ENCODE measurements around the gene TMEM120B.
A peak's percentile ranks its signal among the peaks of the same experiment; 100 is the strongest.
"Not testable (repeated sequence)": the region's sequence is repeated elsewhere in the genome, so short reads cannot be mapped to it uniquely, and the experiment has no call there.

Gene TMEM120B

GRCh38 chr12:121748571-121749265 is 36.2 kb downstream of the TMEM120B start:
- no peak for DNase-seq

GRCh38 chr12:121749267-121749666 is 36.7 kb downstream of the TMEM120B start:
- no peak for DNase-seq

DNA sequence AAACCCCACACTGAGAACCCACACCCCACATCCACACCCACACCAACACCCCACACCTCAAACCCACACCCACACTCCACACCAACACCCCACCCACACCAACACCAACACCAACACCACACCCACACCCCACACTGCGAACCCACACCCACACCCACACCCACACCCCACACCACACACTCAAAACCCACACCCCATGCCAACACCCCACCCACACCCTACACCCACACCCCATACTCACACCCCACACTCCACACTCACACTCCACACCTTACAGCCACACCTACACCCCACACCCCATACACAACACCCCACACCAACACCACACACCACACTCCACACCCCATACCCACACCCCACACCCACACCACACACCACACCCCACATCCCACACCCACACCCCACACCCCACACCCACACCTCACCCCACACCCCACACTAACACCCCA is 38.0 kb downstream of the TMEM120B start:
- no peak for DNase-seq

DNA sequence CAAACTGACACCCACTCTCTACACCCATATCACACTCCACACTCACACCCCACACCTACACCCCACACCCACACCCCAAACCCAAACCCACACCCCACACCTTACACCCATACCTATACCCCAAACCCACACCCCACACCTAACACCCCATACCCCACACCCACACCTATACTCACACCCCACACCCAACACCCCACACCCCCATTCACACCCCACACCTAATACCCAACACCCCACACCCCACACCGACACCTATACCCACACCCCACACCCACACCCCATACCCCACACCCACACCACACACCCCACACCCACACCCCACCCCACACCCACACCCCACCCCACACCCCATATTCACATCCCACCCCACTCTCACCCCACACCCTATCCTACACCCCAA is 38.5 kb downstream of the TMEM120B start:
- DNase-seq, result no peak

DNA sequence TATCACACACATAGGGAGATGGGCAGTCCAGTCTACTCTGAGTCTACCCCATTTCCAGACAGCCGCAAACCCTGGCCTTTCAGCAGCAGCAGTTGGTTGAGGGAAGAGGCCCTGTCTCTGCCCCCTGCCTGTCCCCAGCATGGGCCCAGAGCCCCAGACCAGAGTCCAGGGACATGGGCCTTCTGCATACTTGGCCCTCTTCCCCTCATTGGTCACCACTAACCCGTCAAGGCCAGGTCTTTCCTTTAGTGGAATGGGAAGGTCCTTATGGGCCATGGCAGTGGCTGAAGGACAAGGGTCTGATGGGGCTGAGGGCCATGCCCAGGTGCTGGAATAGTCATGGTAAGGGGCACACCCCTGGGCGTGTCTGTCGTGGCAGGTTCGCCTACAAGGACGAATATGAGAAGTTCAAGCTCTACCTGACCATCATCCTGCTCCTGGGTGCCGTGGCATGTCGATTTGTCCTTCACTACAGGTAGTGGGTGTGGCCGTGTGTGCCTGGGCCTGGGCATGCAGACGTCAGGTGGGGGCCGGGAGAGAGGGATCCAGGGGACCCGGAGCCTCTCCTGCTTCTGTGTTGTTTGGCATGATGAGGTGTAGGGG is 39.3 kb downstream of the TMEM120B start:
- no peak for DNase-seq

GRCh38 chr12:121753844-121754264 is 41.3 kb downstream of the TMEM120B start:
- no peak for DNase-seq

DNA sequence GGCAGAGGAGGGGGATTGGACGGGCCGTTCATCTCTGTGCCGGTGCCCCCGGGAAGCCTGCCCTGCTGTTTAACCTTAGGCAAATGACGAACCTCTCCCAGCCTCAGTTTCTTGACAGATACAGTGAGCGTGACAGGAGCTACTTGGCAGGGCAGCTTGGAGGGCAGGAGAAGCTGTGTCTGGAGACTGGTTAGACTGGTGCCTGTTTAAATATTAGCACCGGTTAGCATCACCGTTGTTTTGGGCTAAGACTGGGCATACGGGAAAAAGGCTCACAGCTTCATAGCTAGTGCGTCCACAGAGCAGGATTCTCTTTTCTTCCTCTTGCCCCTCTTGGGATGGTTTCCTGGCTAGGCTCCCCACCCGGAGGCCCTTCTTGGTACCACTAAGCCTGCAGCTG is 42.3 kb downstream of the TMEM120B start:
- DNase-seq, result no peak

DNA sequence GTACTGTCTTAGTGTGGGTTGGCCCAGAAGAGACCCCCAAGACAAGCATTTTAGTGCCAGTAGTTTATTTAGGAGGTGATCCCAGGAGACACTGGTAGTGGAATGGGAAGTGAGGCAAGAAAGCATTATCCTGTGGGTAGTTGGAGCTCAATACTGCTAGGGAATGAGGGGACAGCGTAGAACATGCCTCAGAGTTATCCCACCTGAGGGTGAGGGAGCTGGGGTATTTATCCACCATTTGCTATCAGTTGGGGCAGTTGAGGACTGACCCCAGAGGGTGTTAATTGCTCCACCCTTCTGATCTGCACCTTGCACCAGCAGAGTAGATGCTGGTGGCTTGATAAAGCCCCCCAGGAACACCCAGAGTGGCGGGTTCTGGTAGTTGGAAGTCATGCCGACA is 43.0 kb downstream of the TMEM120B start:
- DNase-seq, result no peak

GRCh38 chr12:121758536-121758935 is 46.0 kb downstream of the TMEM120B start:
- DNase-seq, result not testable (repeated sequence)

DNA sequence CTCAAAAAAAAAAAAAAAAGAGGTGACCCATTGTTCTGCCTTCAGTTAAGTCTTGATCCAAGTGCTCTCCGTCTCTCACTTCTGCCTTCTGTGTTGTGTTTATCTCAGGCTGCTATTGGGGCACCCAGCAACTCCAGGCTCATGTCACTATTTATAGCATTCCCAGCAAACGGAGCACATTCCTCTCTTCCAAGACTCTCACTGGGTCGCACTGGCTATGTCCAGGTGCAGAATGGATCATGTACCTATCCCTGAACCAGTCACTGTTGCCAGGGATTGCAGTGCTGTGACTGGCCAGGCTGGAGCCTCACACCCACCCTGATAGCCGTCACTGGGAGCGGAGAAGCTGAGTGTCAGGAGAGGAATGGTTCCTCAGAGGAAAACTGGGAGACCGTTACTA is 49.7 kb downstream of the TMEM120B start:
- no peak for DNase-seq

DNA sequence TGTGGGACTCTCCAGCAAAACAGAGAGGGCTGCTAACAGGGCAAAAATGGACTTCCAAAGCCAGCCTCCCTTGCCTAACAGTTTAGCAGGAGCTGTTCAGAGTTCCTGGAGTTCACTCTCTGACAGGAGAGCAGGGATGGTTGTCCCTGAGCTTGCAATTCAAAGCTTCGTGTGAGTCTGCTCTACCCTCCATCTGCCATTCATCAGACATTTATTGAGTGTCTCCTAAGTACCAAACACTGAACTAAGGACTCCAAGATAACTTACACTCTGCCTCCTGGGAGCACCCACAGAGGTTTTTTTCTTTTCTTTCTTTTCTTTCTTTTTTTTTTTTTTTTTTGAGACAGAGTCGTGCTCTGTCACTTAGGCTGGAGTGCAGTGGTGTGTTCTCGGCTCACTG is 52.3 kb downstream of the TMEM120B start:
- no peak for DNase-seq

- DNase-seq, result no peak
Measured at GRCh38 chr12:121765573-121765972, 53.0 kb downstream of the TMEM120B start.

DNA sequence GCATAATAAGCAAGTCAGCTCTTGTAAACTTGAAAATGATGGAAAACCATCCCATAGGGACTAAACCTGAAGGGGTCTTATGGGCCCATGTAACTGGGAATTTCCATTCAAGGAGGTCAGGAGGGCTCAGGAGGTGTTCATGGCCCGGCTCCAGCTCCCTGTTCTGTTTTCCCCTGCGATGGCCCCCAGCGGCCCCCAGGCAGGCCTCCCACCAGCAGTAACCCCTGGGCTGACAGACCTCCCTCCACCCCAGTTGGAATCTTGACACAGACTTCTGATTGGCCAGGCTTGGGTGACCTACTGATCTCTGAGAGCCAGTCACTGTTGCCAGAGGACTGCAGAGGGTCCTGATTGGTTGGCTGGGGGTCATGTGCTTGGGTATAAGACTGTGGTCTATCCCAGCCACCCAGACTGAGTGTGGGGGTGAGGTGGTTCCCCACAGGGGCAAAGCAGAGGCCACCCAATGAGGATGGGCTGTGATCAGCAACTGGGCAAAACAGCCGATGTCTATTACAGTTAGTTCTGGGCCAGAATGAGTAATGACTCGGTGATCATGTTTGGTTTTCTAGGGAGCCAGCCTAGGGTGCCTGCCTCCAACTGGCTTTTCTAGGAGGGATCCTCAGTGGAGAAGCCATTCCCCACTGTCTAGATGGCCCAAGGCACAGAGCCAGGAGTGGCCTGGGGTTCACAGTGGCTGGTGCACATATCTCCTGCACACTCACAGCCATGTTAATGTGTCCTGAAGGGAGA is 53.9 kb downstream of the TMEM120B start:
- no peak for DNase-seq

DNA sequence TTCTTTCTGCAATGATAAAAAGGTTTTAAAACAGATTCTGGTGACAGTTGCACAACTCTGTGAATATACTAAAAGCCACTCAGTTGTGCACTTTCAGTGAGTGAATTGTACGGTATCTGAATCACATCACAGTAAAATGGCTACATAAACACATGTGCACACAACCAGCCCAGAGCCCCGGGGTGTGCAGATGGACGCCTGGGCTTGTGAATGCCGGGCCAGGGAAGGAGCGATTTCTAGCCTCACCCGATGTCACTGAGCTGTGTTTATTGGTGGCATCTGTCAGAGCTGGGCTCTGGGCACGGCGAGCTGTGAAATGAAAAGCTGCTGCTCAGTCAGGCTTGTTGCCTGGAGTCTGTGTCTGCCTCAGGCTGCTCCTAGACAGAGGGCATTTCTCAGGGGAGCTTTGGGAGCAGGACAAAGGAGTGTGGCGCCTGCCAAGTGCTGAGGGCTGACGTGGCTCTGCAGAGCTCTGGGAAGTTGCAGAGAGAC is 55.0 kb downstream of the TMEM120B start:
- DNase-seq, result no peak

DNA sequence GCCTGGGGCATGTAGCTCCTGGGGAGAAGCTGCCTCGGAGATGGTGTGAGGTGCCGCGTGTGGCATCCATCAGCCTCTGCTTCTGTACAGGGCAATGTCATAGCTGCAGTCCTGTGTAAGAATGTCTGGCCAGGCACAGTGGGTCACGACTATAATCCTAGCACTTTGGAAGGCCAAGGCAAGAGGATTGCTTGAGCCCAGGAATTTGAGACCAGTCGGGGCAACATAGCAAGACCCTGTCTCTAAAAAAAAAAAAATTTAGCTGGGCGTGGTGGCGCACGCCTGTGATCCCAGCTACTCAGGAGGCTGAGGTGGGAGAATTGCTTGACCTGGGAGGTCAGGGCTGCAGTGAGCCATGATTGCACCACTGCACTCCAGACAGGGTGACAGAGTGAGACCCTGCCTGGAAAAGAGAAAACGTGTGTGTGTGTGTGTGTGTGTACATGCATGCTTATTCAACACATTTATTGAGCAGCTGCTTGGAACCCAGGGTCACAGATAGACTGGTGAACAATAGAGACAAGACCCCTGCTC is 56.8 kb downstream of the TMEM120B start:
- no peak for DNase-seq

GRCh38 chr12:121769831-121770301 is 57.3 kb downstream of the TMEM120B start:
- DNase-seq, result no peak

DNA sequence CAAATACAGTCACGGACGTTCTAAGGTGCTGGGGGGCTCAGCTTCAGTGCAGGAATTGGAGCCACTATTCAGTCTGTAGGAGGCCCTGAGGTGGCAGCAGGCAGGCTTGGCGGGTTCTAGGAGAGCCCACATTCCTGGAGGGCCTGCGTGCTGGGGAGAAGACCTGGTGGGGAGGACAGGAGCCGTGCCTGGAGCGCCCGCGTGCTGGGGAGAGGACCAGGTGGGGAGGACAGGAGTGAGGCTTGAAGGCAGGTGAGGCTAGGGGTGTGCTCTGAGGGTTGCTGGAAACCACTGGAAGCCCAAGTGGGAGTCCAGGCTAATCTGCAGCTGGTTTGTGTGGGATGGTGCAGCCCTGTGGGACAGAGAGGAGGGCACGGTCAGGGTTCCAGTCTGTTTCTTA is 57.8 kb downstream of the TMEM120B start:
- DNase-seq, result no peak

GRCh38 chr12:121770813-121771625 is 58.5 kb downstream of the TMEM120B start:
- DNase-seq, result no peak

DNA sequence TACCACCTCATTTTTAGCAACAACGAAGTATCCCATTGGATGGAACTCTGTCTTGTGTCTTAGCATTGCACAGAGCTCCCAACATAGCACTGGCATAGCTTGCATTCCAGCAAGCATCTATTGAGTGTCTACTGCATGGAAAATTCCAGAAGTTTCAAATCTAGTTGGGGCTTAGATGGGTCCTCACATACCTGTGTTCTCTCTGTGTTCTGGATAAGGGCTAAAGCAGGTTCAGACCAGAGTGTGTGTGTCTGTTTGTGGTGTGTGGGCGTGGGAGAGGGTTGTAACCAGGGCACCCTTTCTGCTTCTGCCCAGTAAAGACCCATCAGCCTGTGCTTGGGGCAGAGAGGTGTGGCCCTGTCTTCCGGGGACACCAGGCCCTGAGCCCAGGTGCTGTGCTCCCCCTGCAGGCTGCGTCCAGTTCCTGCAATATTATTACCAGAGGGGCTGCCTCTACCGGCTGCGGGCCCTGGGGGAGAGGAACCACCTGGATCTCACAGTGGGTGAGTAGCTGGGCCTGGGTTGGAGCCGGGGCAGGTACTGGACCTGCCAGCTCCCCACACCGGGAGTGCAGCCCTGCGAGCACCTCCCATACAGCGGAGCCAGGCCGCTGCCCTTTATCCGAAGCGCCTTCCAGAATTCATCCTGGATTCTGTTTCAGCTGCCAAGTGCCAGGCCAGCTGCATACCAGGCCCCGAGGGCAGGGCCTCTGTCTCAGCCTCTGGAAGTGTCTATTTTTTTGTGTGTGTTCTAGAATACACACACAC is 60.6 kb downstream of the TMEM120B start:
- DNase-seq, result peak; percentile 87

DNA sequence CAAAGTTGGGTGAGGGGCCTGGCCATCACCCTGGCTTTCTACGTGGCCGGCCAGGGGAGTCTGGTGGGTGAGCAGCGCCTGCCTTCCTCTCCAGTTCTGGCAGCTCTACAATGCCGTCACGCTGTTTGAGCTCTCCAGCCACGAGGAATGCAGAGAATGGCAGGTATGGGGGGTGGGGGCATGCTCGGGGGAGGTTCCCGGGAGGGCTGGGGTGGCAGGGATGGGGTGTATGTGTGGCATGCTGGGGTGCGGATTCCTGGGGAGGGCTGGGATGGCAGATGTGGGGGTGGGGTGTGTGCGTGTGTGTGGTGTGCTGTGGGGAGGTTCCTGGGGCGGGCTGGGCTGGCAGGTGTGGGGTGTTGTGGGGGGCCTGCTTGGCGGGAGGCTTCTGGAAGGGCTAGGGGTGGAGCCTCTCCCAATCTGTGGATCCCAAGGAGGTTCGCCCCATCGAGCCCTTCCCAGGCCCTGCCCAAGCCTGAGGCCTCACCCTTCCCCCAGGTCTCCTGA is 62.5 kb downstream of the TMEM120B start:
- no peak for DNase-seq

DNA sequence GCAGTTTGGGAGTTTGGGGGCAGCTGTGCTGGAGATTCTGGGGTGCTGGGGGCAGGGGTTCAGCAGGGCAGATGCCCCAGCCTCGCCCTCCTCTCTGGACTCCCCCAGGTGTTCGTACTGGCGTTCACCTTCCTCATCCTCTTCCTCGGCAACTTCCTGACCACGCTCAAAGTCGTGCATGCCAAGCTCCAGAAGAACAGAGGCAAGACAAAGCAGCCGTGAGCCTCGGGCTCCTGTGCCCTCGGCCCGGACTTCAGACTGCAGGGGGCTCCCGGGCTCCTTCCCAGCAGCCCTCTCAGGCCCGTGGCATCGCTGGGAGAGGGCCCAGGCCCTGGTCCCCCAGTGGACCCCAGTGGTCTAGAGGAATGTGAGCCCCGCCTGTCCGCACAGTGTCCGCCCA is 62.9 kb downstream of the TMEM120B start:
- DNase-seq, result no peak
